Thyroid gland (tissue), 4 donors: ENCODE data around the gene TSGA10.

Experiments
- CTCF ChIP-seq, 6 experiments: fragments of 200-600 bp in 3 of 6; fragments of 450-650 bp in 3 of 6; sonication (generic) in 3 of 6; IDR thresholded peaks; one replicate each; pipeline ENCODE4 v1.5.1; 2016 to 2019; ENCODE audit warnings: antibody characterized with exemption in 6 of 6, mild to moderate bottlenecking in 2 of 6, inconsistent platforms in 1 of 6, moderate library complexity in 1 of 6
- POLR2A ChIP-seq, 2 donors: fragments of 450-650 bp; IDR thresholded peaks; one replicate each; pipeline ENCODE4 v1.6.1; 2017; ENCODE audit warnings: antibody characterized with exemption in 2 of 2, mild to moderate bottlenecking in 2 of 2, moderate library complexity in 1 of 2

GRCh38 chr2:99031481-99031880, 123.3 kb downstream of the TSGA10 start:
- TF ChIP-seq CTCF (IDR thresholded peaks at IDR 0.05) (no peak), POLR2A (IDR thresholded peaks at IDR 0.05) (no peak)
